ENCODE data around the gene SDHC. TPM values are rescaled to one million over a fixed set of nuclear protein-coding genes. Genes with fewer than 3 reads are reported as not detected.

SDHC gene
- total and polyA plus RNA-seq, 2 of the 13 experiments (the other 11 are each of a cell fraction or from before 2014, with no cell fraction given): 27.1 to 229 TPM

DNA sequence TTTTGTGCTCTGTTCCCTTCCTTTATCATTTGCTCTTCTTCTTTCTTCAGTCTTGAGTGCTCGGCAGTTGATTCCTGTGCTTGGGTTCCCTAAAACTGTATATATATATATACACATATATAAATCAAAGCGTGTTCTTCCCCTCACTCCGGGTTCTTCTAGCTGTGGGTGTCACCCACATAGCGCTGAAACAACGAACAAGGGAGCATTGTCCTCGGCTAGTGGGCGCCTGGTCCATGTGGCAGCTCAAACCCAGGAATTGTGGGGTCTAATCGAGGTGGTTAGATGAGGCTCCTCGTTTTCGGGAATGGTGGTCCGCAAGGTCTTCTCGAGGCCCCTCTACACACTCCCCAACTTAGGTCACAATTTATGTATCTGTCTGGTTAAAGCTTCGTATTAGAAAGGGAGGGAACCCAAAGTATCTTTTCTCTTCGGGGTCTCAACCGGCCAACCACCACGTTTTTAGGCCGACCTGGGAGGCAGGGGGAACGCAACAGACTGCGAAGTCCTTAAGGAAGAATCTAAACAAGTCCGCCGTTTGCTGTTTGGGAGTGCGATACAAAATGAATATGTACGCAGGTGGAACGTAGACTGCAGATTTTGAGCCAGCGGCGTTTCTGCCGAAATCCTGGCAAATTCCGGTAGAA, 504 bp upstream of the SDHC start (continued):
- TF ChIP-seq, protein P1, sequence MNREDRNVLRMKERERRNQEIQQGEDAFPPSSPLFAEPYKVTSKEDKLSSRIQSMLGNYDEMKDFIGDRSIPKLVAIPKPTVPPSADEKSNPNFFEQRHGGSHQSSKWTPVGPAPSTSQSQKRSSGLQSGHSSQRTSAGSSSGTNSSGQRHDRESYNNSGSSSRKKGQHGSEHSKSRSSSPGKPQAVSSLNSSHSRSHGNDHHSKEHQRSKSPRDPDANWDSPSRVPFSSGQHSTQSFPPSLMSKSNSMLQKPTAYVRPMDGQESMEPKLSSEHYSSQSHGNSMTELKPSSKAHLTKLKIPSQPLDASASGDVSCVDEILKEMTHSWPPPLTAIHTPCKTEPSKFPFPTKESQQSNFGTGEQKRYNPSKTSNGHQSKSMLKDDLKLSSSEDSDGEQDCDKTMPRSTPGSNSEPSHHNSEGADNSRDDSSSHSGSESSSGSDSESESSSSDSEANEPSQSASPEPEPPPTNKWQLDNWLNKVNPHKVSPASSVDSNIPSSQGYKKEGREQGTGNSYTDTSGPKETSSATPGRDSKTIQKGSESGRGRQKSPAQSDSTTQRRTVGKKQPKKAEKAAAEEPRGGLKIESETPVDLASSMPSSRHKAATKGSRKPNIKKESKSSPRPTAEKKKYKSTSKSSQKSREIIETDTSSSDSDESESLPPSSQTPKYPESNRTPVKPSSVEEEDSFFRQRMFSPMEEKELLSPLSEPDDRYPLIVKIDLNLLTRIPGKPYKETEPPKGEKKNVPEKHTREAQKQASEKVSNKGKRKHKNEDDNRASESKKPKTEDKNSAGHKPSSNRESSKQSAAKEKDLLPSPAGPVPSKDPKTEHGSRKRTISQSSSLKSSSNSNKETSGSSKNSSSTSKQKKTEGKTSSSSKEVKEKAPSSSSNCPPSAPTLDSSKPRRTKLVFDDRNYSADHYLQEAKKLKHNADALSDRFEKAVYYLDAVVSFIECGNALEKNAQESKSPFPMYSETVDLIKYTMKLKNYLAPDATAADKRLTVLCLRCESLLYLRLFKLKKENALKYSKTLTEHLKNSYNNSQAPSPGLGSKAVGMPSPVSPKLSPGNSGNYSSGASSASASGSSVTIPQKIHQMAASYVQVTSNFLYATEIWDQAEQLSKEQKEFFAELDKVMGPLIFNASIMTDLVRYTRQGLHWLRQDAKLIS (CRISPR knock-in tag; IDR thresholded peaks at IDR 0.05): 0 out of 2 replicates have a peak, but pooled peaks have one; percentile 5
- peak; percentile 14; the same call in 1 of the 2 replicates for TF ChIP-seq ZFP37 (CRISPR knock-in tag; IDR thresholded peaks at IDR 0.05; ENCODE audit: borderline replicate concordance)
- no peak; the same call in 1 of the 2 replicates for TF ChIP-seq ZNF737 (CRISPR knock-in tag; IDR thresholded peaks at IDR 0.05; ENCODE audit: borderline replicate concordance)
- TF ChIP-seq, protein P2, sequence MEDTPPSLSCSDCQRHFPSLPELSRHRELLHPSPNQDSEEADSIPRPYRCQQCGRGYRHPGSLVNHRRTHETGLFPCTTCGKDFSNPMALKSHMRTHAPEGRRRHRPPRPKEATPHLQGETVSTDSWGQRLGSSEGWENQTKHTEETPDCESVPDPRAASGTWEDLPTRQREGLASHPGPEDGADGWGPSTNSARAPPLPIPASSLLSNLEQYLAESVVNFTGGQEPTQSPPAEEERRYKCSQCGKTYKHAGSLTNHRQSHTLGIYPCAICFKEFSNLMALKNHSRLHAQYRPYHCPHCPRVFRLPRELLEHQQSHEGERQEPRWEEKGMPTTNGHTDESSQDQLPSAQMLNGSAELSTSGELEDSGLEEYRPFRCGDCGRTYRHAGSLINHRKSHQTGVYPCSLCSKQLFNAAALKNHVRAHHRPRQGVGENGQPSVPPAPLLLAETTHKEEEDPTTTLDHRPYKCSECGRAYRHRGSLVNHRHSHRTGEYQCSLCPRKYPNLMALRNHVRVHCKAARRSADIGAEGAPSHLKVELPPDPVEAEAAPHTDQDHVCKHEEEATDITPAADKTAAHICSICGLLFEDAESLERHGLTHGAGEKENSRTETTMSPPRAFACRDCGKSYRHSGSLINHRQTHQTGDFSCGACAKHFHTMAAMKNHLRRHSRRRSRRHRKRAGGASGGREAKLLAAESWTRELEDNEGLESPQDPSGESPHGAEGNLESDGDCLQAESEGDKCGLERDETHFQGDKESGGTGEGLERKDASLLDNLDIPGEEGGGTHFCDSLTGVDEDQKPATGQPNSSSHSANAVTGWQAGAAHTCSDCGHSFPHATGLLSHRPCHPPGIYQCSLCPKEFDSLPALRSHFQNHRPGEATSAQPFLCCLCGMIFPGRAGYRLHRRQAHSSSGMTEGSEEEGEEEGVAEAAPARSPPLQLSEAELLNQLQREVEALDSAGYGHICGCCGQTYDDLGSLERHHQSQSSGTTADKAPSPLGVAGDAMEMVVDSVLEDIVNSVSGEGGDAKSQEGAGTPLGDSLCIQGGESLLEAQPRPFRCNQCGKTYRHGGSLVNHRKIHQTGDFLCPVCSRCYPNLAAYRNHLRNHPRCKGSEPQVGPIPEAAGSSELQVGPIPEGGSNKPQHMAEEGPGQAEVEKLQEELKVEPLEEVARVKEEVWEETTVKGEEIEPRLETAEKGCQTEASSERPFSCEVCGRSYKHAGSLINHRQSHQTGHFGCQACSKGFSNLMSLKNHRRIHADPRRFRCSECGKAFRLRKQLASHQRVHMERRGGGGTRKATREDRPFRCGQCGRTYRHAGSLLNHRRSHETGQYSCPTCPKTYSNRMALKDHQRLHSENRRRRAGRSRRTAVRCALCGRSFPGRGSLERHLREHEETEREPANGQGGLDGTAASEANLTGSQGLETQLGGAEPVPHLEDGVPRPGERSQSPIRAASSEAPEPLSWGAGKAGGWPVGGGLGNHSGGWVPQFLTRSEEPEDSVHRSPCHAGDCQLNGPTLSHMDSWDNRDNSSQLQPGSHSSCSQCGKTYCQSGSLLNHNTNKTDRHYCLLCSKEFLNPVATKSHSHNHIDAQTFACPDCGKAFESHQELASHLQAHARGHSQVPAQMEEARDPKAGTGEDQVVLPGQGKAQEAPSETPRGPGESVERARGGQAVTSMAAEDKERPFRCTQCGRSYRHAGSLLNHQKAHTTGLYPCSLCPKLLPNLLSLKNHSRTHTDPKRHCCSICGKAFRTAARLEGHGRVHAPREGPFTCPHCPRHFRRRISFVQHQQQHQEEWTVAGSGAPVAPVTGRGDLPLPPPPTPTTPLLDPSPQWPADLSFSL (CRISPR knock-in tag; IDR thresholded peaks at IDR 0.05): 0 out of 2 replicates have a peak, but pooled peaks have one; percentile 23
- no peak; the same call in 1 of the 2 replicates for TF ChIP-seq ZNF569 (CRISPR knock-in tag; IDR thresholded peaks at IDR 0.05; ENCODE audit: borderline replicate concordance)
- no peak for TF ChIP-seq ZFP1 (CRISPR knock-in tag; IDR thresholded peaks at IDR 0.05)
- TF ChIP-seq, protein P3, sequence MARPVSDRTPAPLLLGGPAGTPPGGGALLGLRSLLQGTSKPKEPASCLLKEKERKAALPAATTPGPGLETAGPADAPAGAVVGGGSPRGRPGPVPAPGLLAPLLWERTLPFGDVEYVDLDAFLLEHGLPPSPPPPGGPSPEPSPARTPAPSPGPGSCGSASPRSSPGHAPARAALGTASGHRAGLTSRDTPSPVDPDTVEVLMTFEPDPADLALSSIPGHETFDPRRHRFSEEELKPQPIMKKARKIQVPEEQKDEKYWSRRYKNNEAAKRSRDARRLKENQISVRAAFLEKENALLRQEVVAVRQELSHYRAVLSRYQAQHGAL (CRISPR knock-in tag; IDR thresholded peaks at IDR 0.05; ENCODE audit: not compliant biosample characterization): no peak
- no peak for TF ChIP-seq ZNF841 (CRISPR knock-in tag; IDR thresholded peaks at IDR 0.05; ENCODE audit: borderline replicate concordance)
- no peak for TF ChIP-seq ZNF432 (CRISPR knock-in tag; IDR thresholded peaks at IDR 0.05; ENCODE audit: borderline replicate concordance)
- TF ChIP-seq ZSCAN12 (CRISPR knock-in tag; IDR thresholded peaks at IDR 0.05): no peak
- TF ChIP-seq RNF2 (conservative IDR thresholded peaks at IDR 0.05; ENCODE audit: low read depth): 0 out of 2 replicates have a peak, but pooled peaks have one; percentile 34
- TF ChIP-seq MED1 (CRISPR knock-in tag; IDR thresholded peaks at IDR 0.05): no peak
- TF ChIP-seq, protein P4, sequence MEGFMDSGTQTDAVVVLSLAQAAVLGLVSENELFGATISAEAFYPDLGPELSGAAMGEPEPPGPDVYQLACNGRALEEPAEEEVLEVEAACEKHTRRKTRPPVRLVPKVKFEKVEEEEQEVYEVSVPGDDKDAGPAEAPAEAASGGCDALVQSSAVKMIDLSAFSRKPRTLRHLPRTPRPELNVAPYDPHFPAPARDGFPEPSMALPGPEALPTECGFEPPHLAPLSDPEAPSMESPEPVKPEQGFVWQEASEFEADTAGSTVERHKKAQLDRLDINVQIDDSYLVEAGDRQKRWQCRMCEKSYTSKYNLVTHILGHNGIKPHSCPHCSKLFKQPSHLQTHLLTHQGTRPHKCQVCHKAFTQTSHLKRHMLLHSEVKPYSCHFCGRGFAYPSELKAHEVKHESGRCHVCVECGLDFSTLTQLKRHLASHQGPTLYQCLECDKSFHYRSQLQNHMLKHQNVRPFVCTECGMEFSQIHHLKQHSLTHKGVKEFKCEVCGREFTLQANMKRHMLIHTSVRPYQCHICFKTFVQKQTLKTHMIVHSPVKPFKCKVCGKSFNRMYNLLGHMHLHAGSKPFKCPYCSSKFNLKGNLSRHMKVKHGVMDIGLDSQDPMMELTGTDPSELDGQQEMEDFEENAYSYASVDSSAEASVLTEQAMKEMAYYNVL (CRISPR knock-in tag; IDR thresholded peaks at IDR 0.05; ENCODE audit: borderline replicate concordance): no peak
- 0 out of 2 replicates have a peak, but pooled peaks have one; percentile 54 for TF ChIP-seq ELF4 (CRISPR knock-in tag; IDR thresholded peaks at IDR 0.05; ENCODE audit: borderline replicate concordance)
- TF ChIP-seq IRF2 (CRISPR knock-in tag; IDR thresholded peaks at IDR 0.05): no peak
- no peak for TF ChIP-seq RFX1 (IDR thresholded peaks at IDR 0.05)
